HG02943 (cell line): ENCODE results near the gene TRIM59.

Source experiments
- ATAC-seq: cut with Tn5 transposase; IDR thresholded peaks from one replicate; pipeline ENCODE4 v1.9.1; 2021; ENCODE audit warnings: mild to moderate bottlenecking, low read depth, moderate library complexity; ENCODE audit not compliant: unreplicated experiment

Gene TRIM59

DNA sequence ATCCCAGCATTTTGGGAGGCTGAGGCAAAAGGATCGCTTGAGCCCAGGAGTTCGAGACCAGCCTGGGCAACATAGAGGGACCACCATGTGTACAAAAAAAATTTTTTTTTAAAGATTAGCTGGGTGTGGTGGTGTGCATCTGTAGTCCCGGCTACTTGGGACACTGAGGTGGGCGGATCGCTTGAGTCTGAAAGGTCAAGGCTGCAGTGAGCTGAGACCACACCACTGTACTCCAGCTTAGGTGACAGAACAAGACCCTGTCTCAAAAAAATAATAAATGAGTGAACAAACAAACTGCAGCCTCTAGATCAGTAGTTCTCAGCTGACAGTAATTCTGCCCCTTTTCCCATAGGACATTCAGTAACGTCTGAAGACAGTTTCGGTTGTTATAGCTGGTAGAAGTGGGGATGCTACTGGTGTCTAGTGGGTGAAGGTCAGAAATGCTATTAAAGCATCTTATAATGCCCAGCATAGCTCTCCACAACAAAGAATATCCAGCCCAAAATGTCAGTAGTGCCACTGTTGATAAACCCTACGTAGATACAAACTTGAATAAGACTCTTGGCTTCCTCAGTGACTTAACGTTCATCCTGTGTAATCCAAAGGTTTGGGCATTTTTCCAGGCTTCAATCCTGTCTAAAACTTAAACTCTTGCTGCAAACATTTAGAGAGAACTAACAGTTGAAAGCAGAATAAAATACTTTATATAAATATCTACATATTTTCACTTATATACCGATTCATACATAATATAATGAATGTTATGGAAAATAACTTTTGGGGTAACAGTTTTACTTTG, 39.6 kb downstream of the TRIM59 start:
- ATAC-seq, result no peak

DNA sequence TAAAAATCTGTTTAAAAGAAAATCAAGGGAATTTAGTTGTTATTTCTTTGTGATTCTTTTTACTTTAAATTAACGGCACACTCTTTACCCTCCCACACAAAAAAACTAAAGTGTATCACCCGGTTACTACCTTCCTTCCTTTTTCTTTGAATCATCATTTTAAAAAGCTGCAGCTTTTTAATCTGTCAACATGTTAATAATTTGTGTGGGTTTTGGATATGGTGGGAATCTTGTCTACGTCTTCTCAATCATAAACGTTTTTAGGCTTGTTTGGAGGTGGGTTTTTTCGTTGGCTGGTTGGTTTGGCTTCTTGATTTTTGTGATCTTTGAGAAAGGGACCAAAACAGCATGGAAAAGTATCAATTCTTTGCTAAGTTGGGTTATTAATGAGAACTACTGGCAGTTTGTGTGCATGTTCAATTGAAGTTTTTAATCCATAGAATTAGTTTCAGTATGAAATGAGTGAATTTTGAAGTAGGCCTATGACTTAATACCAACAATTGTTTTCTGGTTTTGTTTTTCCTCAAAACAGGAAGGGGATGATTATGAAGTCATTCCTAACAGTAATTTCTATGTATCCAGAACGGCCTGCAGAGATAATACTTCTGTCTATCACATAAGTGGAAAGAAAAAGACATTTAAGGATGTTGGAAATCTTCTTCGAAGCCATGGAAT, 45.7 kb downstream of the TRIM59 start:
- no peak for ATAC-seq

DNA sequence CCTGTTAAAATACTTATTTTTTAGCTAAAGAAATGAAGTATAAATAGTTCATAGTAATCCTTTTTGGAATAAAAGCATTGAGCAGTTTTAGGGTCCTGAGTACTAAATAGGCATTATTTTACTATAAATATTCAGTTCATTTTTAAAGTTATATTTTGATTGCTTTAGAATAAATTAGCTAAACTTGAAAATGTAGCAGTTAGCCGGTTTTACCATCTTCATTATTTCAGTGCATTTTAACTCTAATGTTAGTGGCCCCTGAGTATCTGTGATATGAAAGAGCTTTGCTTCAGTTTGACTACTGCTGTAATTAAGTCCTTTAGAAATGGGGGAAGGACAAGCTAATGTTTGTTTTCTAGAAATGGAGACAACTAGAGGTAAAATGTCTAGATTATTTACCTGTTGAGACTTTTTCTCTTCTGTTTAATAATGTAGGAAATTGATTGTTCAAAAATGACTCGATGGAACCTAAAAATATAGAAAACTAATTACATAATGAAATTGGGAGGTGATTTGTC, 46.5 kb downstream of the TRIM59 start:
- no peak for ATAC-seq

DNA sequence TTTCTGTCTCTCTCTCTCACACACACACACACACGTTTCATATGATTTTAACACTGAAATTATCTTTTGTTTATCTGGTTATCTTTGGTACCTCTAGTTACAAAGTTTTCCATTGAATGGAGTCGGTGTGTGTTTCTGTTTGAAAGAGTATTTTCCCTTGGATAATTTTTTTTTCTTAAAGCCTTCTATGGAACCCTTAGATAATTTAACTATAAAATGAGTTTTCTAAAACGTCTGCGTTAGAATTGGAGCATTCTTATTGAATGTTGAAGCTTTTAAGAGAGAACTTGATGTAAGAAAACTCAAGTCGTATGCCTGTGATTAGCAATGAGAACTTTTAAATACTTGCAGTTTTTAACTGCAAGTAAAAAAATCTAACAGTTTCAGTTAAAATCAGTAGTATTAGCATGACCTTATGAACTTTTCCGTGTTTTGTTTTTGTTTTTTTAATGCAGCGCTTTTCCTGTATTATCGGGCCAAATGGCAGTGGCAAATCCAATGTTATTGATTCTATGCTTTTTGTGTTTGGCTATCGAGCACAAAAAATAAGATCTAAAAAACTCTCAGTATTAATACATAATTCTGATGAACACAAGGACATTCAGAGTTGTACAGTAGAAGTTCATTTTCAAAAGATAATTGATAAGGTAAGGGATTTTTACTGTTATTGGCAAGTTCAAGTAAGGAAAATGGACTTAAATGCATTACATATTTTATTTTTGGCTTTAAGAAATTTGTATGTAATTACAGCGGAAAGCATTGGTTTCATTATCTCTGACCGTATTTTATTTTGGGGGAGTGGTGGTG, 47.2 kb downstream of the TRIM59 start:
- ATAC-seq, result no peak

DNA sequence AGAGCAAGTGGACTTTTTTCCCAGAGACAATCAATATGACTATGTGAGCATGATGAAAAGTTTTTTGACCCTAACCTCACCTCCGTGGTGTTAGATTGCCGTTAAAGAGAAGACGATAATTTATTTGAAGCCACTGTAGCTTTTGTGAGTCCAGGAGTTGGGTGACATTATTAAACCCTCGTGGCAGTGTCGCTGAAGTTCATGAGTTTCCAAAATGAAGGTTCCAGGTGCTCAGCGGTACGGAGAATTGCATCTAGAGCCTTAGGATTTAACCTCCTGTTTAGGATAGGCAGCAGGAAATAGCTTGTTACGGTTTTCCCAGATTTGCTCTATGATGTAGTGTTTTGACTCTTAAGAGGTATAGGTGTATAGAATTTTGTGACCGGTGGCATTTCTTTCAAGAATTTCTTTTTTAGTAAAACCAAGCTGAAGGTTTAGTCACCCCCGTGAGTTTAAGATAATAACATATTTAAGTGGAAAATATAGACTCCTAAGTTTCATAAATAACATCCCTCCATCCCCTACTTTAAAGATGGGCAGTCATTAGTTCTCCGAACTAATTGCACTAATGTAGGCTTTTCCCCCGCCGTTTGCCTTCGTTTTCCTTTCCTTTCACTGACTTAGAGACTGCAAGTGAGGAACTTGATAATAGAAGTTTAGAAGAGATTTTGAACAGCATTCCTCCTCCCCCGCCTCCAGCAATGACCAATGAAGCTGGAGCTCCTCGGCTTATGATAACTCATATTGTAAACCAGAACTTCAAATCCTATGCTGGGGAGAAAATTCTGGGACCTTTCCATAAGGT, 48.1 kb downstream of the TRIM59 start:
- no peak for ATAC-seq

DNA sequence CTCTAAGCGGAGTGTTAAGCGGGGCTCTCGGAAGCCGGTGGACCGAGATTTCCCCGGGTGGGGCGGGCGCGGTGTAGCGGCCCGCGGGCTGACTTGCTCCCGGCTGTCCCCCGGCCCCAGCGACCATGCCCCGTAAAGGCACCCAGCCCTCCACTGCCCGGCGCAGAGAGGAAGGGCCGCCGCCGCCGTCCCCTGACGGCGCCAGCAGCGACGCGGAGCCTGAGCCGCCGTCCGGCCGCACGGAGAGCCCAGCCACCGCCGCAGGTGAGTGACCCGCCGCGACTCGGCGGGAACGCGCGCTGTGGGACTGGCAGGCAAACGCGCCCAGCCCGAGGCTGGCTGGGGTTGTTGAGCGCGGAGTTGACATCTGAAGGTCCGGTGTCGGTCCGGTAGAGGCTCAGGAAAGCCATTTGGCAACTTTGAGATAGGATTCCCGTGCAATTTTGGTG, 48.9 kb downstream of the TRIM59 start:
- ATAC-seq, result no peak

DNA sequence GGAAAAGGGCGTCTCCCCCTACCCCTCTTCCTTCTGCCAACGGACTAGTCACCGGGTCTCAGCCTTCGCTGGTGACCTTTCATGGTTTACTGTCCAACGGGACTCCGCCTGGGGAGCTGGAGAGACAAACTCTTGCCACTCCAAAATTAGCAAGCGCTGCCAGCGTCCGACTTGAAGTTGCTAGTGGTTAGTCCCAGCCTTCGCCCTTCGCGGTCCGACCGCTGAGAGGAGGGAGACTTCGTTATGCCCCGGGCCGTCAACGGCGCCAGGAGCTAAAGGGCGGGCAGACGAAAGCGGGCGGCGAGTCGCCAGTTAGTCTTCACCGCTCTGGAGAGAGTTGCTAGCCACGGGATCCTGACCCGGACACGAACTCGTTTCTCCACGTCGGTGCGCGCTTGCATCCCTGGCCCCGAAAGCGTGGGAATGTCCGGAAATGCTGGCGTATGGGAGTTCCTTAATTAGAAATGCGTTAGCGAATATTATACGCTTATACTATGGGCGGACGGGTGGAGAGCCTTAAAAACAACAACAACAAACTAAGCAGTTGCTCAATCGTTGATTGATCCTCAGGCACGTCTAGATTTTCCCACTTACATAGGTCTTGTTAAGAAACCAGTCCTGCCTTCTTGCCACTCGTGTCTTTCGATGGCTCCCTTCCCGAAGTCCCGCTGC, 49.4 kb downstream of the TRIM59 start:
- peak; percentile 13 for ATAC-seq

DNA sequence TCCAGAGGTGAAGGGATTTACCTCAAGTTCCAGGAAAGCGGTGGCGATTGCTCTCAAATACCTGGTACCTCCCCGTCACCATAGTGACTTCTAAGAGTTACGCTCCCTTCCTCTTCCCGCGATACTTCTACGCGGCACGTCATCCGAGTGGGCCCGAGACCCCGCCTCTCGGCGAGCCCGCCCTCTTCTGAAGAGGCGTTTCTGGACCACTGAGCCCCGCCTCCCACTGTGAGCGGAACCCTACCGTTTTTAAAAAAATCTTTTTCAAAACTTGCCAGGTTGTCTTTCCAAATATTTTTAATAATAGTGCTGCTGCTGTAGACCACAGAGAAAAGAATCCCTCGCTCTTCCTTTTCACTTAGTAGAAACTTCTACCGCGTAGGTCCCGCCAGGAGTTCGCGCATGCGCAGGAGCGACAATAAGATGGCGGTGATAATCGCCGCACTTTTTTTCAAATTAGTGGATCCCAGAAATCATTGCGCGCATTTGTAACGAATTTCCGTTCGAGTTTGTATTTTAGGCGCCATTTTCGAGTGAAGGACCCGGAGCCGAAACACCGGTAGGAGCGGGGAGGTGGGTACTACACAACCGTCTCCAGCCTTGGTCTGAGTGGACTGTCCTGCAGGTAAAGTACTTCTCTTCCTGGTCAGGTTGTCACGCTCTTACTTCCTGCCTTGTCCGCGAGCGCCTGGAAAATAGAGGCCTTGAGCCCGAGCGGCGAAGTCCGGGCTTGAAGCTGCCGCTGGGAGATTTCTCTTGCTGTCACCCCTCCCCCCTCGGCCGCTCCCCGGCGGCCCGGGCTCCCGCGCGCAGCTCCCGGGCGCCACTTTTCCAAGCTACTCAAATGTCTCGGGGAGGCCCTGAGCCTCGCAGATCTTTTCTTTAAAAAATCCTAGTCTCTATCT, 50.2 kb downstream of the TRIM59 start, which contains the start of the genes IFT80 and SMC4:
IFT80 (minus strand) TSS at position 101 of the 905 bp plus-strand sequence. CDS start 14,625 bp downstream, outside the sequence.
SMC4 (plus strand) TSS at position 526 of the 905 bp plus-strand sequence. CDS start 1,177 bp downstream, outside the sequence.
- peak; percentile 93 for ATAC-seq

DNA sequence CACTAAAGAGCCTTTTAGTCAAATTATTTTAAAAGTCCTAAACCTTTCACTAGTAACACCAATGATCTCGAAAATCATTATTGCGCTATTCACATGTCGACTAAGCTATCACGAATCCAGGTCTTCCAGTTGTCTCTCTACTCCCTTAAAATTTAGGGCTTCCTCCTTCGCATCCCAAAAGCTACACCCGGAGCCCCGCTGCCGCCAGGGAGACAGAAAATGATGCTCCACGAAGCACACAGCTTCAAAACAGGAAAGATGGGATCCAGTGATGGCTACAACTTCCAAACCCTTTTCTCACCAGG, 50.8 kb downstream of the TRIM59 start:
- peak; percentile 8 for ATAC-seq

DNA sequence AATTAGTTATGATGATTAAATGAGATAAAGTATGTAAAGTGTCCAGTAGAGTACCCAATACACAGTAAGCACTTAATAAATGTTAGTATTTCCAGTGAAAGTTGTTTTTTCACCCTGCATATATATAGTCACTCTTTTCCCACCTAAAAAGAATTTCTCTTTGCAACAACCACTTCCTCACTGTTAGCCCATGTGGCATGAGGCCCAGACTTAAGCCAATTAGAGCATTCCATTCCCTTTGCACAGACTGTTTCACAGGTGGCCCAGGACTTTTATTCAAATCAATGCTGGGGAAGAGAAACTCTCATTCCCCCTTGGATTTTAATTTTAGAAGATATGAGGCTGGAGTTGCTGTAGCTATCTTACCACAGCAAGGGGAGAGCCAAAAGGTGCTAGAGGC, 54.3 kb downstream of the TRIM59 start:
- ATAC-seq, result no peak

DNA sequence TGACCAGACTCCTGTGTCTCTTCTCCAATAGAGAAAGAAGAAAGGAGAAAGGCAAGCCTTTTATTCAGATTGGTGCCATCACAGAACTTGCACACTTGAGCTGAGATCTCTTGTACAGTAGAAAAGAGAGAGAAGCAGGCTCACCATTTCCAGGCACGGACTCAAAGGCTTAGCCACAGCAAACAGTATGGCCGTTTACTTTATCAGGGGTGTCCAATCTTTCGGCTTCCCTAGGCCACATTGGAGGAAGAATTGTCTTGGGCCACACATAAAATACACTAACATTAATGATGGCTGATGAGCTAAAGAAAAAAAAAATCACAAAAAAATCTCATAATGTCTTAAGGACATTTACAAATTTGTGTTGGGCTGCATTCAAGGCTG, 55.6 kb downstream of the TRIM59 start:
- no peak for ATAC-seq

DNA sequence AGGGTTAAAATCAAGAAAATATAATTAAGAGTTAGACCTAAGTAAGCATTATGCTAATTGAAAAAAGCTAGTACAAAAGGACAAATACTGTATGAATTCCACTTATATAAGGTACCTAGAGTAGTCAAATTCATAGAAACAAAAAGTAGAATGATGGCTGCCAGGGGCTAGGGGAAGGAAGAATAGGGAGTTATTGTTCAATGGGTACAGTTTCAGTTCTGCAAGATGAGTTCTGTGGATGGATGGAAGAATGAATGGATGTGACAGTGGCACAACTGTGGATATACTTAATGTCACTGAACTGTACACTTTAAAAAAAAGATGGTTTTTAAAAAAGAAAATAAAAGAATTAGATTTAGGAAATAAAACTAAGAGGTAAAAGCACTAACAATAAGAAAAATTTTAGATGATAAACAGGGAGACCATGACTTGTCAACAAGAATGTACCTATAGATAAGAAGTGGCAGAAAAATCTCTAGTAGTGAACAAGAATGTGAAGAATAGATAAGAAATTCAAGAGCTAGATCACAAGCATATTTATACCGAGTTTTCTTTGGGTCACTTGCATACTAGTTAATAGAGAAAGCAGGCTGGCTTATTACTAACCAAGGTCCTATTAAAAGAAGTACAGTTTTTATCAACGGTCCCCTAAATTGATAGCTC, 56.1 kb downstream of the TRIM59 start:
- ATAC-seq, result no peak

DNA sequence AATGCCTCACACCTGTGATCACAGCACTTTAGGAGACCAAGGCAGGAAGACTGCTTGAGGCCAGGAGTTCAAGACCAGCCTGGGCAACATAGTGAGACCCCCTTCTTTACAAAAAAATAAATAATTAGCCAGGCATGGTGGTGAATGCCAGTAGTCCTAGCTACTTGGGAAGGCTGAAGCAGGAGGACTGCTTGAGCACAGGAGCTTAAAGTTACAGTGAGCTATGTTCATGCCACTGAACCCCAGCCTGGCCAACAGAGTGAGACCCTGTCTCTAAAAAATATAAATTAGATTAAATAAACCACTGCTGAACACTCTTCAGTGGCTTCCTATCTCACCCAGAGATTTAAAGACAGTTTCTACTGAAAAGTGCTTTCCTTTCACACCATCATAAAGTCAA, 56.8 kb downstream of the TRIM59 start:
- no peak for ATAC-seq

DNA sequence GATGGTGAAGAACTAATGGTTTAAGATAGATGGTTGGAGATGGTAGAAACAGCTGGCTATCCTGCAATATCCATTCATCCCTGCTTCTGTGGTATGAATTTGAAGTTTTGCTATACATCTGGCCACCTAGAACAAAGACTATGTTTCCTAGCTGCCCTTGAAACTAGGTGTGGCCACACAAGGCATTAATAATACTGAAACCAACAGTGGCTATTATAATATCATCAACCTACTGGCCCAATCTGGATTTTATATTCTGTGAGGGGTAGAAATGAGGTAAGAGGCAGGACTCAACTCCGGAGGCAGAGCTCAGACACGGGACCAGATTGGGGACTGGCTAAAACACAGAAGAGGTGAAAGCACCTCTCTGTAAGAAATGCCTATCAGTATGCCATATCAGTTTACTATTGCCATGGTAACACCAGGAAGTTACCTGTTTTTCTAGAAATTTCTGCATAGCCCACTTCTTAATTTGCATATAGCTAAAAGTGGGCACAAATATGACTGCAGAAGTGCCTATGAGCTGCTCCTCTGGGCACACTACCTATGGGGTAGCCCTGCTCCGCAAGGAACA, 58.9 kb downstream of the TRIM59 start:
- ATAC-seq, result no peak
